SK-N-MC (cell line): ENCODE results near the gene CYFIP2.

Source experiments
- DNase-seq: peaks from one replicate; pipeline ENCODE4 v3.0.0-alpha.2; 2011; ENCODE audit warnings: low read depth, low spot score
- H3K27ac ChIP-seq: fragments of 200-600 bp; sonication (generic); 2 replicates; pipeline ENCODE4 v1.5.1; 2016; ENCODE audit warnings: mixed run types
- H3K36me3 ChIP-seq: fragments of 200-600 bp; sonication (generic); 2 replicates; pipeline ENCODE4 v1.6.1; 2017; ENCODE audit warnings: antibody characterized with exemption, low read length, mixed read lengths; ENCODE audit not compliant: insufficient read depth
- H3K4me3 ChIP-seq: fragments of 200-600 bp; sonication (generic); 2 replicates; pipeline ENCODE4 v1.5.1; 2016
- H3K9ac ChIP-seq: fragments of 200-600 bp; sonication (generic); 2 replicates; pipeline ENCODE4 v1.8.0; 2017; ENCODE audit warnings: mixed run types, mixed read lengths; ENCODE audit not compliant: insufficient read length
- H3K9me3 ChIP-seq: fragments of 200-600 bp; sonication (generic); 2 replicates; pipeline ENCODE4 v1.6.1; 2017; ENCODE audit warnings: low read depth, mild to moderate bottlenecking, antibody characterized with exemption, low read length, moderate library complexity, mixed read lengths
- EZH2 ChIP-seq: fragments of 200-600 bp; sonication (generic); IDR thresholded peaks from one replicate; pipeline ENCODE4 v1.6.1; 2017; ENCODE audit warnings: antibody characterized with exemption
- FOXP2 ChIP-seq: optimal IDR thresholded peaks from 2 replicates; pipeline ENCODE3; 2011; ENCODE audit warnings: mild to moderate bottlenecking, moderate library complexity; ENCODE audit not compliant: insufficient read depth; ENCODE audit errors: extremely low read length, control extremely low read depth
- POLR2AphosphoS5 ChIP-seq: IDR thresholded peaks from 2 replicates; pipeline ENCODE4 v1.6.1; 2012; ENCODE audit warnings: mild to moderate bottlenecking, low read depth, low read length, borderline replicate concordance

Gene CYFIP2

DNA sequence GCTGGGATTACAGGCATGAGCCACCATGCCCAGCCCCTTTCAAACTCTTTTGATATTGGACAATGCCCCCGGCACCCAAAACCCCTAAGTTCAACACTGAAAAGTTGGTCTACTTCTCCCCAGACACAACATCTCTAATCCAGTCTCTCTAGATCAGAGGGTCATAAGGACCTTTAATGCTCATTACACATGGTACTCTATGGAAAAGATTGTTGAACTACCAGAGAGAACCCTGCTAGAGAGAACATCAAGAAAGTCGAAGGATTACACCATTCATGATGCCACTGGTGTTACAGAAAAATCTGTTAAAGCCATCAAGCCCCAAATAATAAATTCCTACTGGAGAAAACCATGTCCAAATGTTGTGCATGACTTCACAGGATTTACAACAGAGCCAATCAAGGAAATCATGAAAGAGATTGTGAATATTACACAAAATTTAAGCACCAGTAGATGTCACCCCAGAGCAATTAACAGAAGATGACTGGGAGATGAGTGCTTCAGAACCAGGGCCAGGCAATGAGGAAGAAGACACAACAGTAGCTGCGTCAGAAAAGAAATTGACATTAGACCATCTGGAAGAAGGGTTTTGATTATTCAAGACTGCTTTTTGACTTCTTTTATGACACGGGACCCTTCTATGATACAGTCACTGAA, 165.7 kb downstream of the CYFIP2 start:
- Histone ChIP-seq H3K4me3 (no peak overlapping the region), H3K9me3 (no peaks in the 10 kb centered on the region), H3K36me3 (no peaks in the 10 kb centered on the region), H3K9ac (no peak overlapping the region), H3K27ac (no peak overlapping the region)
- TF ChIP-seq POLR2AphosphoS5, result no peak
- no peak for TF ChIP-seq FOXP2
- no peak for TF ChIP-seq EZH2
- no peak for DNase-seq

DNA sequence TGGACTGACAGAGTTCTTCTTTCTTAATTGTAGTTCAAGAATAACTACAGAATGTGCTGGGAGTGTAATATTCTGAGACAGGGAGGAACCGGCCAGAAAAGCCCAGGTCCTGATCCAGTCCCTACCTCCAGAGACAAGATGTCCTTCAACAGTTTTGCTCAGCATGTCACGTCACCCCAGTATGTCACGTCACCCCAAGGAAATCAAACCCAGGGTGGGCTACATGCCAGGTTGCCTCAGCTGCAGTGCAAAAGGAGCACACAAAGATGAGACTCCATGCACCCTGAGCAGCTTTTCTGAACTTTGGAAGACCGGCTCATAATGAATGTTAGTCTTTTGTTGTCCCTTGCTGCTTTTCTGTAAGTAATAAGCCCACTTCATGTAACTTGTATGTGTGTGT, 168.2 kb downstream of the CYFIP2 start:
- no peak overlapping the region for H3K27ac ChIP-seq
- TF ChIP-seq FOXP2 (no peak), EZH2 (no peak), POLR2AphosphoS5 (no peak)
- no peaks in the 10 kb centered on the region for H3K36me3 ChIP-seq
- no peak overlapping the region for H3K4me3 ChIP-seq
- H3K9ac ChIP-seq, result no peak overlapping the region
- H3K9me3 ChIP-seq, result no peaks in the 10 kb centered on the region
- DNase-seq, result no peak

DNA sequence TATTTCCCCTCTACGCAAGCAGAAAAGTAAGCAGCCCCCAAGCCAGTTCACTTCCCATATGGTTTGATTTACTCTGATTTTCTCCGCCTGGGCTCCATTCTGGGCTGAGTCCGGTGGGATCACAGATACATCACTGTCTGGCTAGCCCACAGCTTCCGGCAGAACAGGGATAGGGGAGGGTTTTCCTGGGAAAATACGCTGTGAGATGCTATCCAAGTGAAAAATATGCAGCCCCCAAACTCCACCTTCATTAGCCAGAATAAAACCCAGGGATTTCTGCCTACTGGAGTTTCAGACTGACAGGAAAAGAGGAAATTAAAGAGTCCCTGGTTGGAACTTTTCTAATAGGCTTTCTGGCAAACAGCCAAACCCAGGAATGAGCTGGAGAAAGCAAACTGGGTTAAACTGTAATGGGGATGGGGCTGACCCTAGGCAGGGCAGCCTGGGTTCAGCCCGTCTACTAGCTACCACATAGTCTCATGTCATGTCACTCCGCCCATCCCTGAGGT, 177.2 kb downstream of the CYFIP2 start:
- peak; percentile 50 for DNase-seq
- Histone ChIP-seq H3K9ac (no peak overlapping the region), H3K36me3 (no peaks in the 10 kb centered on the region), H3K27ac (no peak overlapping the region), H3K4me3 (peak overlapping the region; percentile 45), H3K9me3 (no peaks in the 10 kb centered on the region)
- no peak for TF ChIP-seq FOXP2
- no peak for TF ChIP-seq EZH2
- no peak; the same call in 1 of the 2 replicates for TF ChIP-seq POLR2AphosphoS5

DNA sequence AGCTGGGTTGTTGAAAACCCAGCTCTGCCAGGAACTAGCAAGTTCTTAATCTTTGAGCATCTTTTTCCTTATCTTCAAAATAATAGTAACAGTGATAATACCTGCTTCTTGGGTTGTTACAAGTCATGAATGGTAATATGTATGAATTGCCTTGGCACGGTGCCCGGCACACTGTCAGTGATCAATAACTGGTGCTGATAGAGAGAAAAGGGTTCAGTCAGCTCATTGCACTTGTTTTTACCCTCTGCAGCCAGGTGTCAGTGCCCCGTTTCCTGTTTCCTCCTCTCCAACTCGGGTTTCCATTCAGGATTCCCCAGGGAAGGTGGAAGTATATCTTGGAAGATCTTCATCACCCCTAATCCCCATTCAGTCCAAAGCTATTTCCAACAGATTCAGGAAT, 178.3 kb downstream of the CYFIP2 start:
- H3K9me3 ChIP-seq, result no peaks in the 10 kb centered on the region
- no peak overlapping the region for H3K27ac ChIP-seq
- H3K9ac ChIP-seq, result no peak overlapping the region
- no peak for TF ChIP-seq EZH2
- no peak for TF ChIP-seq FOXP2
- no peak for TF ChIP-seq POLR2AphosphoS5
- no peak for DNase-seq
- H3K4me3 ChIP-seq, result no peak overlapping the region
- no peaks in the 10 kb centered on the region for H3K36me3 ChIP-seq
